Measurements from ENCODE around the gene ARL3.

Gene ARL3

DNA sequence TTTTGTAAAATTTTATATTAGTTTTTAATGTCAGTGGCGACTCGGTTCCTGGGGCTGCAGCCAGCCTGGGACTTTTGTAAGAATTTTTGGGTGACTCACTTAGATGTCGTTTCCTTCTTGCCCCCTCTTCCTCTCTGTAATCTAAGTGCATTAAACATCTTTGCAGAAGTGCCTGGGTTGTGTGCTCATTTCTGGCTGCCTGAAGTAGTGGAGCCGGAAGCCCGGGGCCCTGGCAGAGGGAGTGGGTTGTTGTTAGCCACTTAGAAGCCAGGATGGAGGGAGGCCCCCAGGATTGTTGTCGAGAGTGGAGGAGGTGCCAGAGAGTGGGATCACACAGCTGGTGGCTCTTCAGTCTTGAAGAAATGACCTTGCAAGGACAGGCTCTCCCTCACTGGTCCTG lies 80.9 kb downstream of the ARL3 start:
- DNase-seq: no peak

GRCh38 chr10:102632394-102633111 lies 81.6 kb downstream of the ARL3 start:
- DNase-seq: no peak

DNA sequence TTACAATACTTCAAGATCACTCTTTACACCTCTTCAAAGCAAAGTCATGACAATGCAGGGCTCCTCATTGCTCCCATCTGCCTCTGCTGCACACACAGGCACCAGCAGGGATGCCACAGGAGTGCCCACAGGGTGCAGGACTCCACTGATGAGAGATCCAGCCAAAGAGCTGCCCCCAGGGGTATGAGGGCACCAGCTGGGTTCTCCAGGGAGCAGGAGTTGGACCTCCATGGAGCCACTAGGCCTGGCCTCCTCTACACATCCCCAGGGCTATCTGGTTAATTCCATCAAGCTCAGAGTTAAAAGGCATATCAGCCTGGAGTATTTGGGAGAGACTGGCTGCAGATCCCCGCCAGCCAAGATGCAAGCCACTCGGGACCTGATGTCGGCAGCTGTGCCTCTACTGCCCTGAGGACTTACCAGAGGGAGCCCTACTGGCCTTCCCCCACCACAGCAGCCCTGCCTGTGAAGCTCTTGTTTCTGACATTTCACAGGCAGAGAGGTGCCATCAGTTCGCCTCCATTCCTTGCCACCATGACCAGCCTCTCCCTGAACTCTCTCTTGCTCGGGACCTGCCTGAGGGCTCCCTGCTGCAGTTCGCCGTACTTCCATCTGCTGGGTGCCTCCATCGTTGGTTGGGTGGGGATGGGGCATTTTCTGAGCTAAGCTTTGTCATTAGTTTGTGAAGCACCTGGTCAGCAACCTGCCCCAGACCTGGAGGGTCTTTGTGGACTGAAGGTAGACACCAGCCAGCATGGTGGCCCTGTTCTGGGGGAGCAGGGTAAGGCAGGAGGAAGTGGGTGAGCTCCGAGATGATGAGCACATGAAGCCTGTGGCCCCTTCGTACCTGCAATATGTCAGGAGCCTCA lies 82.4 kb downstream of the ARL3 start:
- DNase-seq: no peak

DNA sequence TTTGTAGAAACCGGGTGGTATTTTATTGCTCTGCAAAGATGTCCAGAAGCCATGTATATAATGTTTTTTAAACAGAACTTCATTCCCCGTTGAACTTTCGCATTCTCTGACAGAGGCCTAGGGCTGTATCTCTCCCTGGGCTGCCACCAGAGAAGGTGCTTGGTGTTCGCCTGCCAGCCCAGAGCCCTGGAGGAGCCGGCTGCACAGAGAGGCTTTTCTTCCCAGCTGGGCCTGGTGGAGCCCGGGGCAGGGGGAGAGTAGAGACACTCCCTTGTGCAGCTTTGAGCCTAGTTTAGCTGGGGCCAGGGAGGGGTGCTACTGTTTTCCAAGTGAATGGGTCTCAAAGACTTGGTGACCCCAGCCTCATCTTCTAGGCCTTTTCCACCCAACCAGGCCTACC lies 83.5 kb downstream of the ARL3 start:
- DNase-seq: no peak

- DNase-seq: peak; percentile 81
These were observed 84.3 kb downstream of the ARL3 start for GRCh38 chr10:102629661-102630614.

DNA sequence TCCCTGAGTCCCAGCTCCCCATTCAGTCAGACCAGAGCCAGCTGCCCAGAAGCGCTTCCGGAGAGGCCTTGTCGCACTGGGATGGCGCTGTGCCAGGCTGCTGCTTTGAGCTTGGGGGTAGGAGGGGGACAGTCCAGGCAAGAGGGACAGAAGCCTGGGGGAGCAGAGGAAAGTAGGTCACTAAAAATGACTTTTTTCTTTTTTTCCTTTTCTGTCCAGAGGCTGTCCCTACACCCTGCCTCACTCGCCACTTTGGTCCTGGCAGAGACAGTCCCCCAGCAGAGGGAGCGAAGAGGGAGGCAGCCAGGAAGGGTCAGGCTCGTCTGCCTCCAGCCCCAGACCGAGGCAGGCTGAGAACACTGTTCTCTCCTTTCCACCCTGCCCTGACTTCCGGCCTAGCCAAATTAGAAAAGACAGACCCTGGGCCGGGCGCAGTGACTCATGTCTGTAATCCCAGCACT lies 85.7 kb downstream of the ARL3 start:
- DNase-seq: no peak

- DNase-seq: no peak
These were observed 86.4 kb downstream of the ARL3 start for GRCh38 chr10:102627736-102628293.

GRCh38 chr10:102627291-102627735 lies 86.9 kb downstream of the ARL3 start:
- DNase-seq: no peak

DNA sequence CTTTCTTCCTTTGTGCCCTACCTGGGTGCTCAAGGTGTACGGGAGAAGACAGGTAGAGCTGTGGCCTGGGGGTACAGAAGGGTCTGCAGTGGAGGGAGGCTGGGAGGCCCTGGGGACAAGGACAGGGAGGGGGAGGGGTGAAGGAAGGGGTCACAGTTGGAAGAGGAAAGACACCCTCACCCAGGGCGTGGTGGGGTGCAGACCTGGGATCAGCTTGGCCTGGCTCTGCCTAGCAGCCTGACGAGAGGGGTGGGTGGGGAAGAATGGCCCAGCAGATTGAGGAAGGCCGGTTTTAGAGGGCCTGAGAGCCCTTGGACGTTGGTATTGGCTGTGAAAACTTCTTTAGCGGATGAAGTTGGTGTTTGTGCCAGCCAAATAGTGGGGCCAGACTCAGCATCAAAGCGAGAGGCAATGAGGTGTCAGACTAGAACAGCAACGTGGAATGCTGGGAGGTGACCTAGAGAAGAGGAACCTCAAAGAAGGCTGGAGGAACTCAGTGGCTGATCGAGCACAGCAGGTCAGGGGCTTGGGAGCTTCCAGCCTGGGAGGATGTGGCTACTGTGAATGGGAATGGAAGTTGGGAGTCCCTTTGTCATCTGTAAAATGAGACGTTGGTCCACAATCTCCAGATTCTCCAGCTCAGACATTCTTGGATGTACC lies 88.0 kb downstream of the ARL3 start:
- DNase-seq: no peak

DNA sequence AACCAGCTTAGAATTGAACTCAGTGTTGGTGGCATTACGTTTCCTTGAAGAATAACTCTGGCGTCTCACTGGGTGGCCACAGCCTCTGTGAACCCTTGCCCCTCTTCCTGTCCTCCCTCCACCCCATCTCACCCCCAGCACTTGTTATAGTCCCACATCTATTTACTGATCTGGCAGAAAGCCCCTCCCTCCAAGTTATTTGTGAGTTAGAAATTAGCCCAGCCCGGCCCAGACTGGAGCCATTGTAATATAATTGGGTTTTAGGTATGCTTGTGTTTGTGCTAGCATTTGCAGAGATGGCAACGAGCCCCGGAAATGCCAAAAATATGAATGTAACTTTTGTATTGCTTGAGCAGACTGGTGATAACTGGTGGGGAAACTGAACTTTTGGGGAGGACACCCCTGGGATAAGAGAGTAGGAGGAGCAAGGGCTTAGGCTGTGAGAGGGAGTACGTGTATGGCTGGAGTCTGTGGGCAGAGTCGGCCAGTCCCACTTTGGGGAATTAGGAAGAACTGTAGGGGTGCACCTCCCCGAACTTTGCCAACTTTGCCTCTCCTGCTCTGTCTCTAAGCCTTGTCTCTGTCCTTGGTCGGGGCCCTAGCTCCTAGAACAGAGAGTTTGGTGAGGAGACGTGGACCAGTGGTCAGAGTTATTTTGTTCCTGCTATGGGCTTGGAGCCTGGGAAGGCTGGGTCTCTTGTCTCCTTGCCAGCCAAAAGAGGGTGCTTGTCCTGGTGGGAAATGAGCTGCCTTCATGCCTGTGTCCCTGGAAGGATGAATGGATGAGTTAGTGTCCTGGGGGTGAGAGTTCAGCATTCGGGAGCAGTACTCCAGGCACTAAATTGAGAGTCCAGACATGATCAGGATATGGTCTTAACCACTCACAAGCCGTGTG lies 89.2 kb downstream of the ARL3 start:
- DNase-seq: no peak

- no peak for DNase-seq
These were observed 90.1 kb downstream of the ARL3 start for GRCh38 chr10:102624094-102624493.
